HL-60/S4 (cell line): Measurements from ENCODE around the gene ZNF280B.
"Not testable (repeated sequence)": the region's sequence is repeated elsewhere in the genome, so short reads cannot be mapped to it uniquely, and the experiment has no call there.

Experiments
- in situ Hi-C: fragments of 300-500 bp; cut with MboI; formaldehyde crosslinking; loops from 2 replicates; pipeline ENCODE4 v1.14.3; 2022; ENCODE audit warnings: low sequenced_read_pairs

ZNF280B gene

GRCh38 chr22:22509912-22510311 lies 1.4 kb upstream of the ZNF280B start:
- in situ Hi-C loops, result not testable (repeated sequence)

- in situ Hi-C loops, result no loop called here
These were observed 734 bp downstream of the ZNF280B start for GRCh38 chr22:22507743-22508273.

- in situ Hi-C loops, result no loop called here
These were observed 1.8 kb downstream of the ZNF280B start for GRCh38 chr22:22506736-22507135.

- in situ Hi-C loops, result no loop called here
These were observed 10.3 kb downstream of the ZNF280B start for GRCh38 chr22:22498267-22498666.

- in situ Hi-C loops, result not testable (repeated sequence)
These were observed 17.0 kb downstream of the ZNF280B start for GRCh38 chr22:22491589-22491988.

GRCh38 chr22:22488736-22489135 lies 19.8 kb downstream of the ZNF280B start:
- in situ Hi-C loops, result no loop called here

- in situ Hi-C loops, result no loop called here
These were observed 20.5 kb downstream of the ZNF280B start for GRCh38 chr22:22487869-22488597.

- in situ Hi-C loops, result no loop called here
These were observed 21.5 kb downstream of the ZNF280B start for GRCh38 chr22:22487059-22487458.

- in situ Hi-C loops, result no loop called here
These were observed 22.2 kb downstream of the ZNF280B start for GRCh38 chr22:22486132-22486899.

- in situ Hi-C loops, result no loop called here
These were observed 23.0 kb downstream of the ZNF280B start for GRCh38 chr22:22485524-22485923.

GRCh38 chr22:22484023-22484422 lies 24.5 kb downstream of the ZNF280B start:
- in situ Hi-C loops, result no loop called here

- in situ Hi-C loops, result no loop called here
These were observed 27.6 kb downstream of the ZNF280B start for GRCh38 chr22:22480940-22481339.

GRCh38 chr22:22479999-22480532 lies 28.5 kb downstream of the ZNF280B start:
- in situ Hi-C loops, result no loop called here

- in situ Hi-C loops, result no loop called here
These were observed 29.4 kb downstream of the ZNF280B start for GRCh38 chr22:22479116-22479515.

GRCh38 chr22:22478470-22478869 lies 30.1 kb downstream of the ZNF280B start:
- in situ Hi-C loops, result no loop called here

- in situ Hi-C loops, result loop anchor here (25.0 kb wide), 1 partner anchor 238 kb away; no protein-coding TSS in a partner anchor
These were observed 33.8 kb downstream of the ZNF280B start for GRCh38 chr22:22474733-22475132.

- in situ Hi-C loops, result loop anchor here (25.0 kb wide), 1 partner anchor 241 kb away; no protein-coding TSS in a partner anchor
These were observed 37.4 kb downstream of the ZNF280B start for GRCh38 chr22:22471104-22471503.

- in situ Hi-C loops, result loop anchor here (25.0 kb wide), 1 partner anchor 243 kb away; no protein-coding TSS in a partner anchor
These were observed 39.0 kb downstream of the ZNF280B start for GRCh38 chr22:22469527-22469926.

GRCh38 chr22:22468794-22469469 lies 39.6 kb downstream of the ZNF280B start:
- in situ Hi-C loops, result loop anchor here (25.0 kb wide), 1 partner anchor 243 kb away; no protein-coding TSS in a partner anchor

GRCh38 chr22:22467112-22467511 lies 41.4 kb downstream of the ZNF280B start:
- in situ Hi-C loops, result loop anchor here (25.0 kb wide), 1 partner anchor 245 kb away; no protein-coding TSS in a partner anchor

GRCh38 chr22:22465782-22466181 lies 42.8 kb downstream of the ZNF280B start:
- in situ Hi-C loops, result loop anchor here (25.0 kb wide), 1 partner anchor 247 kb away; no protein-coding TSS in a partner anchor
